ENCODE results near the gene PKD2L2. TPM values are rescaled to one million over a fixed set of nuclear protein-coding genes. Genes with fewer than 3 reads are reported as not detected.

The PKD2L2 gene
- total RNA-seq, 1 donor from 2014 or later = not detected

DNA sequence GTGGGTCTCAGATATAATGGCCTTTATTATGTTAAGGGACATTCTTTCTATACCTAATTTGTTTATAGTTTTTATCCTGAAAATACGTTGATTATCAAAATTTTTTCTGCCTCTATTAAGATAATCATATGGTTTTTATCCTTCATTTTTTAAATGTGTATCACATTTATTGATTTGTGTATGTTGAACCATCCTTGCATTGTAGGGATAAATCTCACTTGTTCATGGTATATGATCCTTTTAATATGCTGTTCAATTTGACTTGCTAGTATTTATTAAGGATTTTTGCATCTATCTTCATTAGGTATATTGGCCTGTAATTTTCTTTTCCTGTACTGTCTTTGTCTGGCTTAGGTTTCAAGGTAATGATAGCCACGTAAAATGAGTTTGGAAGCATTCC is 25.5 kb downstream of the PKD2L2 start:
- Histone ChIP-seq H3K36me3 (ENCODE audit: control insufficient read depth, insufficient read depth, low read length) (no peaks in the 10 kb centered on the region), H3K27me3 (ENCODE audit: control insufficient read depth, insufficient read depth, low read length) (no peaks in the 10 kb centered on the region), H3K4me3 (ENCODE audit: low read depth, low read length) (no peak overlapping the region)
- DNase-seq (ENCODE audit: low read depth) = no peak
- TF ChIP-seq, protein P1, sequence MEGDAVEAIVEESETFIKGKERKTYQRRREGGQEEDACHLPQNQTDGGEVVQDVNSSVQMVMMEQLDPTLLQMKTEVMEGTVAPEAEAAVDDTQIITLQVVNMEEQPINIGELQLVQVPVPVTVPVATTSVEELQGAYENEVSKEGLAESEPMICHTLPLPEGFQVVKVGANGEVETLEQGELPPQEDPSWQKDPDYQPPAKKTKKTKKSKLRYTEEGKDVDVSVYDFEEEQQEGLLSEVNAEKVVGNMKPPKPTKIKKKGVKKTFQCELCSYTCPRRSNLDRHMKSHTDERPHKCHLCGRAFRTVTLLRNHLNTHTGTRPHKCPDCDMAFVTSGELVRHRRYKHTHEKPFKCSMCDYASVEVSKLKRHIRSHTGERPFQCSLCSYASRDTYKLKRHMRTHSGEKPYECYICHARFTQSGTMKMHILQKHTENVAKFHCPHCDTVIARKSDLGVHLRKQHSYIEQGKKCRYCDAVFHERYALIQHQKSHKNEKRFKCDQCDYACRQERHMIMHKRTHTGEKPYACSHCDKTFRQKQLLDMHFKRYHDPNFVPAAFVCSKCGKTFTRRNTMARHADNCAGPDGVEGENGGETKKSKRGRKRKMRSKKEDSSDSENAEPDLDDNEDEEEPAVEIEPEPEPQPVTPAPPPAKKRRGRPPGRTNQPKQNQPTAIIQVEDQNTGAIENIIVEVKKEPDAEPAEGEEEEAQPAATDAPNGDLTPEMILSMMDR (IDR thresholded peaks at IDR 0.05; ENCODE audit: insufficient read depth, low read length, poor library complexity, severe bottlenecking) = no peak

- Histone ChIP-seq H3K27me3 (ENCODE audit: control insufficient read depth, insufficient read depth, low read length) (no peaks in the 10 kb centered on the region), H3K4me3 (ENCODE audit: low read depth, low read length) (no peak overlapping the region), H3K36me3 (ENCODE audit: control insufficient read depth, insufficient read depth, low read length) (no peaks in the 10 kb centered on the region)
- TF ChIP-seq, protein P1 (IDR thresholded peaks at IDR 0.05; ENCODE audit: insufficient read depth, low read length, poor library complexity, severe bottlenecking) = no peak
- no peak for DNase-seq (ENCODE audit: low read depth)
Measured at GRCh38 chr5:137916923-137917322, 27.7 kb downstream of the PKD2L2 start.

DNA sequence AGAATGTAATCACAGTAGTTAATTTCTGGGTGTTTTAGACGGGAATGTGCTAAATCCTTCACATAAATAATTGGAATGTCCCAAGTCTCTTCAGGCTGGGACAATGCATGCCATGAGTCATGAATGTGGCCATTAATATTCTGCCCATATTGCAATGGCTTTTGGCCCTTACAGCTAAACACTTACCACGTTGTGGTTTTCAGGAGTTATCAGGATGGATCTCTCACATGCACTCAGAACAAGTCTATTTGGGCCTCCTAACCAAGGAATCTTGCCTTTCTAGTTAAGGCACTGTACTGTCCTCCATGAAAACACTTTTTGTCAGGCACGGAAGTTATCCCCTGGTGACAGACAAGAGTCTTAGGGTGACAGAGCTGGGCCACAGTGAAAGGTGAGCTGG is 32.7 kb downstream of the PKD2L2 start:
- no peak overlapping the region for H3K4me3 ChIP-seq (ENCODE audit: low read depth, low read length)
- H3K36me3 ChIP-seq (ENCODE audit: control insufficient read depth, insufficient read depth, low read length) = no peaks in the 10 kb centered on the region
- H3K27me3 ChIP-seq (ENCODE audit: control insufficient read depth, insufficient read depth, low read length) = no peaks in the 10 kb centered on the region
- TF ChIP-seq, protein P1 (IDR thresholded peaks at IDR 0.05; ENCODE audit: insufficient read depth, low read length, poor library complexity, severe bottlenecking) = no peak
- DNase-seq (ENCODE audit: low read depth) = peak; percentile 25

DNA sequence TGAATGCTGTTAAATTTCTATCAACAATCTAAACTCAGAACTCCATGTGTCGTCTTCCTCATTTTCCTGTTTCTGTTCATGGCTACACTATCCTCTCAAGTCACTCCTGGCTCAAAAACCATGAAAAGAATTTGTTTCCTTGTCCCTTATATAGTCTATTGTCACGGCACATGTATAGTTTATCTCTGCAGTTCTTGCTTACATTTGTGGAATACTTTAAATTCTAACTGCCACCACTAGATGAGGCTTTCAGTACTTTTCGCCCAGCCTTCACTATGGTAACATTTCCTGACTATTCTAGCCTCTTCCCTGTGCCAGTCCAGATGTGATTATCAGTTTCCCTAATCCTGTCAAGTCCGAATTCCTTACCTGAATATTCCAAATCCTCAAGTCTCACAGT is 34.6 kb downstream of the PKD2L2 start:
- Histone ChIP-seq H3K4me3 (ENCODE audit: low read depth, low read length) (no peak overlapping the region), H3K27me3 (ENCODE audit: control insufficient read depth, insufficient read depth, low read length) (no peaks in the 10 kb centered on the region), H3K36me3 (ENCODE audit: control insufficient read depth, insufficient read depth, low read length) (no peaks in the 10 kb centered on the region)
- DNase-seq (ENCODE audit: low read depth) = no peak
- TF ChIP-seq, protein P1 (IDR thresholded peaks at IDR 0.05; ENCODE audit: insufficient read depth, low read length, poor library complexity, severe bottlenecking) = no peak

- no peak overlapping the region for H3K4me3 ChIP-seq (ENCODE audit: low read depth, low read length)
- DNase-seq (ENCODE audit: low read depth) = no peak
- H3K36me3 ChIP-seq (ENCODE audit: control insufficient read depth, insufficient read depth, low read length) = no peaks in the 10 kb centered on the region
- TF ChIP-seq, protein P1 (IDR thresholded peaks at IDR 0.05; ENCODE audit: insufficient read depth, low read length, poor library complexity, severe bottlenecking) = no peak
- no peaks in the 10 kb centered on the region for H3K27me3 ChIP-seq (ENCODE audit: control insufficient read depth, insufficient read depth, low read length)
Measured at GRCh38 chr5:137932800-137933199, 43.5 kb downstream of the PKD2L2 start.

DNA sequence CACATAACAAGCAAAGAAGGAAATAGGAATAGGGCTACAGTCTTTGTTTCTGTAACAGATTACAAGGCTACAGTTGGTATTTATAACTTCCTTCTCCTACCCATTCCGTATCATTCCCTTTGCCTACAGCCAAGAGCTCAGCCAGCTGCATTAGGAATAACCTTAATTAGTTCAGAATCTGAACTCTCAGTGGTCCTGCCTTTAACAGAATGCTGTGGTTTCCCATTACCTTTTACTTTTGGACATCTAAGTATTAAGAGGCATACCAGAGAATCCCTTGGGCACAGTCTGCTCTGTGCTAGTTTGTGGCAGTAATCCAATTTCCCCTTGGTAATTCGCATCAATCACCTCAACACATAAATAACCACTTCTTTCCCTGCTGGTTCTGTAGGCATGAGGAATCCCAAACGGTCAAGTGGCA is 44.2 kb downstream of the PKD2L2 start:
- Histone ChIP-seq H3K4me3 (ENCODE audit: low read depth, low read length) (no peak overlapping the region), H3K27me3 (ENCODE audit: control insufficient read depth, insufficient read depth, low read length) (no peaks in the 10 kb centered on the region), H3K36me3 (ENCODE audit: control insufficient read depth, insufficient read depth, low read length) (no peaks in the 10 kb centered on the region)
- TF ChIP-seq, protein P1 (IDR thresholded peaks at IDR 0.05; ENCODE audit: insufficient read depth, low read length, poor library complexity, severe bottlenecking) = no peak
- DNase-seq (ENCODE audit: low read depth) = no peak
